Measurements from ENCODE around the gene TAF1B. TPM values are rescaled to one million over a fixed set of nuclear protein-coding genes. Genes with fewer than 3 reads are reported as not detected.

The TAF1B gene
- total RNA-seq, 1 experiment from 2014 or later: 35.2 TPM

DNA sequence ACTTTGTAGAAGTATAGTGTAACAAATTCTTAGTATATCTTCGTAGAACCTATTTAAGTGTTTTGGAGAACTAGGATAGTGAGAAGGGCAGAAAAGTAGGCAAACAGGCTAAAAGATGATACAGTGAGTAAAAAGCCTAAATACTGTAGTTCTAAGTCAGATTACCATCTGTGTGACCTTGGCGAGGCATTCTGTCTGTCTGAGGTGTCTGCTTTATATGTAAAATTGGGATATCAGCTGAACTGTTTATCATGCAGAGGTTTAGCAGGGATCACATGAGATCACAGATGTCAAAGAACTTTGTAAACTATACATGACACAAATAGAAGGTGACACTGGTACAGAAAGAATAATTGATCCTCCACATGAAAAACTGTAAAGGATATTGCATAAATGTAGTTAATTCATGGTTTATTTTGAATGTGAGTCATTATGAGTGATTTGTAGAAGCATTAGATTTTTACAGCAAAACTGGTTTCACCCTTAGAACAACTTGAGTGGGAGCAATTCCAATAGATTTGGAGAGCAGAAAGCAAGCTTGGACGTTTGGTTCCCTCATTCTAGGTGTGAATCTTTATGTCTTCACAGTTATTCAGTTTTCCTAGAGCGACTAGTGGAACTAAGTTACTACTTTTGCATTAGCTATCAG is 41.9 kb downstream of the TAF1B start:
- no peak overlapping the region for H3K27ac ChIP-seq (ENCODE audit: low read length)
- H3K4me3 ChIP-seq (ENCODE audit: low read depth in 2 of 2, low read length in 2 of 2): no peak overlapping the region
- TF ChIP-seq, protein P1, sequence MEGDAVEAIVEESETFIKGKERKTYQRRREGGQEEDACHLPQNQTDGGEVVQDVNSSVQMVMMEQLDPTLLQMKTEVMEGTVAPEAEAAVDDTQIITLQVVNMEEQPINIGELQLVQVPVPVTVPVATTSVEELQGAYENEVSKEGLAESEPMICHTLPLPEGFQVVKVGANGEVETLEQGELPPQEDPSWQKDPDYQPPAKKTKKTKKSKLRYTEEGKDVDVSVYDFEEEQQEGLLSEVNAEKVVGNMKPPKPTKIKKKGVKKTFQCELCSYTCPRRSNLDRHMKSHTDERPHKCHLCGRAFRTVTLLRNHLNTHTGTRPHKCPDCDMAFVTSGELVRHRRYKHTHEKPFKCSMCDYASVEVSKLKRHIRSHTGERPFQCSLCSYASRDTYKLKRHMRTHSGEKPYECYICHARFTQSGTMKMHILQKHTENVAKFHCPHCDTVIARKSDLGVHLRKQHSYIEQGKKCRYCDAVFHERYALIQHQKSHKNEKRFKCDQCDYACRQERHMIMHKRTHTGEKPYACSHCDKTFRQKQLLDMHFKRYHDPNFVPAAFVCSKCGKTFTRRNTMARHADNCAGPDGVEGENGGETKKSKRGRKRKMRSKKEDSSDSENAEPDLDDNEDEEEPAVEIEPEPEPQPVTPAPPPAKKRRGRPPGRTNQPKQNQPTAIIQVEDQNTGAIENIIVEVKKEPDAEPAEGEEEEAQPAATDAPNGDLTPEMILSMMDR (IDR thresholded peaks at IDR 0.05): no peak
- TF ChIP-seq, protein P2, sequence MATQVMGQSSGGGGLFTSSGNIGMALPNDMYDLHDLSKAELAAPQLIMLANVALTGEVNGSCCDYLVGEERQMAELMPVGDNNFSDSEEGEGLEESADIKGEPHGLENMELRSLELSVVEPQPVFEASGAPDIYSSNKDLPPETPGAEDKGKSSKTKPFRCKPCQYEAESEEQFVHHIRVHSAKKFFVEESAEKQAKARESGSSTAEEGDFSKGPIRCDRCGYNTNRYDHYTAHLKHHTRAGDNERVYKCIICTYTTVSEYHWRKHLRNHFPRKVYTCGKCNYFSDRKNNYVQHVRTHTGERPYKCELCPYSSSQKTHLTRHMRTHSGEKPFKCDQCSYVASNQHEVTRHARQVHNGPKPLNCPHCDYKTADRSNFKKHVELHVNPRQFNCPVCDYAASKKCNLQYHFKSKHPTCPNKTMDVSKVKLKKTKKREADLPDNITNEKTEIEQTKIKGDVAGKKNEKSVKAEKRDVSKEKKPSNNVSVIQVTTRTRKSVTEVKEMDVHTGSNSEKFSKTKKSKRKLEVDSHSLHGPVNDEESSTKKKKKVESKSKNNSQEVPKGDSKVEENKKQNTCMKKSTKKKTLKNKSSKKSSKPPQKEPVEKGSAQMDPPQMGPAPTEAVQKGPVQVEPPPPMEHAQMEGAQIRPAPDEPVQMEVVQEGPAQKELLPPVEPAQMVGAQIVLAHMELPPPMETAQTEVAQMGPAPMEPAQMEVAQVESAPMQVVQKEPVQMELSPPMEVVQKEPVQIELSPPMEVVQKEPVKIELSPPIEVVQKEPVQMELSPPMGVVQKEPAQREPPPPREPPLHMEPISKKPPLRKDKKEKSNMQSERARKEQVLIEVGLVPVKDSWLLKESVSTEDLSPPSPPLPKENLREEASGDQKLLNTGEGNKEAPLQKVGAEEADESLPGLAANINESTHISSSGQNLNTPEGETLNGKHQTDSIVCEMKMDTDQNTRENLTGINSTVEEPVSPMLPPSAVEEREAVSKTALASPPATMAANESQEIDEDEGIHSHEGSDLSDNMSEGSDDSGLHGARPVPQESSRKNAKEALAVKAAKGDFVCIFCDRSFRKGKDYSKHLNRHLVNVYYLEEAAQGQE (IDR thresholded peaks at IDR 0.05; ENCODE audit: insufficient read depth in 1 of 2, low read depth in 2 of 2, low read length in 1 of 2): no peak
- no peak for TF ChIP-seq POLR2AphosphoS5 (IDR thresholded peaks at IDR 0.05; ENCODE audit: low read depth, low read length)
- no peak for TF ChIP-seq TCF7L2 (IDR thresholded peaks at IDR 0.05; ENCODE audit: low read depth, low read length)
- TF ChIP-seq SIN3A (IDR thresholded peaks at IDR 0.05; ENCODE audit: borderline replicate concordance, insufficient read depth, low read depth, low read length): no peak
- ChIA-PET POLR2A (no interaction called here), CTCF (no interaction called here)
- H3K4me1 ChIP-seq (ENCODE audit: control insufficient read depth, insufficient read depth, low read length): no peaks in the 10 kb centered on the region
- ATAC-seq: no peak
- no TSS peak for BruUV-seq (replicated peaks)
- H3K27me3 ChIP-seq (ENCODE audit: control insufficient read depth, insufficient read depth, low read length): no peaks in the 10 kb centered on the region
- peaks cover 8% of the 10 kb centered on the region; the same call in 1 of the 2 replicates for H3K9me3 ChIP-seq (ENCODE audit: control insufficient read depth, insufficient read depth, low read depth, low read length)
- no peak for DNase-seq (ENCODE audit: low read depth, low spot score)
- peaks cover 10% of the 10 kb centered on the region for H3K36me3 ChIP-seq (ENCODE audit: control insufficient read depth, insufficient read depth, low read length)
- intact Hi-C loops (cut with micrococcal nuclease; ENCODE audit: unreplicated experiment) (no loop called here), in situ Hi-C loops (cut with HindIII; ENCODE audit: low pct_unique_long_range_greater_than_20kb, low sequenced_read_pairs) (no loop called here)

DNA sequence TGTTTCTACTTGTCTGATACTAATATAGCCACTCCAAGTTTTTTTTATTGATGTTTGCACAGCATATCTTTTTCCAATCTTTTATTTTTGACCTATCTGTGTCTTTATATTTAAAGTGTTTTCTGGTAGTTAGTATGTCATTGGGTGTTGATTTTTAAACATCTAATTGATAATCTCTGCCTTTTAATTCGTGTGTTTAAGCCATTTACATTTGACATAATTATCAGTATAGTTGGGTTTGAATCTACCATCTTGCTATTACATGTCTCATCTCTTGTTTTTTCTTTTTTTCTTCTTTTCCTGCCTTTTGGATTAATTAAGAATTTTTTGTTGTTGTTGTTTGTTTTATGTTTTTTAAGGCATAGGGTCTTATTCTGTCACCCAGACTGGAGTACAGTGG is 44.2 kb downstream of the TAF1B start:
- no peak for ATAC-seq
- H3K4me1 ChIP-seq (ENCODE audit: control insufficient read depth, insufficient read depth, low read length): no peaks in the 10 kb centered on the region
- in situ Hi-C loops (cut with HindIII; ENCODE audit: low pct_unique_long_range_greater_than_20kb, low sequenced_read_pairs) (no loop called here), intact Hi-C loops (cut with micrococcal nuclease; ENCODE audit: unreplicated experiment) (no loop called here)
- H3K9me3 ChIP-seq (ENCODE audit: control insufficient read depth, insufficient read depth, low read depth, low read length): peaks cover 8% of the 10 kb centered on the region; the same call in 1 of the 2 replicates
- ChIA-PET CTCF (no interaction called here), POLR2A (interaction anchor here (0.6 kb wide), 1 partner anchor 37 kb away, joined by 3 read pairs; no protein-coding TSS in a partner anchor)
- no peaks in the 10 kb centered on the region for H3K27me3 ChIP-seq (ENCODE audit: control insufficient read depth, insufficient read depth, low read length)
- no TSS peak for BruUV-seq (replicated peaks)
- TF ChIP-seq SIN3A (IDR thresholded peaks at IDR 0.05; ENCODE audit: borderline replicate concordance, insufficient read depth, low read depth, low read length) (no peak), POLR2AphosphoS5 (IDR thresholded peaks at IDR 0.05; ENCODE audit: low read depth, low read length) (no peak), TCF7L2 (IDR thresholded peaks at IDR 0.05; ENCODE audit: low read depth, low read length) (no peak)
- TF ChIP-seq, protein P1 (IDR thresholded peaks at IDR 0.05): no peak
- TF ChIP-seq, protein P2 (IDR thresholded peaks at IDR 0.05; ENCODE audit: insufficient read depth in 1 of 2, low read depth in 2 of 2, low read length in 1 of 2): no peak
- no peak overlapping the region for H3K27ac ChIP-seq (ENCODE audit: low read length)
- DNase-seq (ENCODE audit: low read depth, low spot score): no peak
- H3K4me3 ChIP-seq (ENCODE audit: low read depth in 2 of 2, low read length in 2 of 2): no peak overlapping the region
- peaks cover 9% of the 10 kb centered on the region for H3K36me3 ChIP-seq (ENCODE audit: control insufficient read depth, insufficient read depth, low read length)
